Upper lobe of right lung (tissue), 1 donor: ENCODE data around the gene FAM76B. TPM values are rescaled to one million over a fixed set of nuclear protein-coding genes. Genes with fewer than 3 reads are reported as not detected.

Source experiments
- ATAC-seq: fragments of 200-7000 bp; cut with Tn5 transposase; one replicate; pipeline ENCODE4 v1.9.1; 2020; ENCODE audit warnings: mild to moderate bottlenecking, moderate library complexity
- DNase-seq: peaks from one replicate; pipeline ENCODE4 v3.0.0-alpha.2; 2020
- H3K27ac ChIP-seq: fragments of 200-600 bp; one replicate; pipeline ENCODE4 v1.8.0; 2022
- H3K27me3 ChIP-seq: fragments of 200-600 bp; one replicate; pipeline ENCODE4 v1.8.0; 2022; ENCODE audit warnings: mild to moderate bottlenecking
- H3K36me3 ChIP-seq: fragments of 200-600 bp; one replicate; pipeline ENCODE4 v1.8.0; 2022
- H3K4me1 ChIP-seq: fragments of 200-600 bp; one replicate; pipeline ENCODE4 v1.8.0; 2022
- H3K4me3 ChIP-seq: fragments of 200-600 bp; one replicate; pipeline ENCODE4 v1.8.0; 2022; ENCODE audit warnings: mild to moderate bottlenecking
- H3K9me3 ChIP-seq: fragments of 200-600 bp; one replicate; pipeline ENCODE4 v1.8.0; 2022
- CTCF ChIP-seq: fragments of 200-600 bp; IDR thresholded peaks from one replicate; pipeline ENCODE4 v1.8.0; 2022; ENCODE audit warnings: antibody characterized with exemption
- intact Hi-C: fragments of 100-400 bp; cut with DNase I; formaldehyde crosslinking; loops from one replicate; pipeline ENCODE4 v1.11.0; 2022
- total RNA-seq: library from RNA; stranded (reverse); fragmentation: NEBNext Ultra II Directional; extraction: Animal tissue kit (Norgen Biotek cat#: 25700); gene quantifications from one replicate; pipeline ENCODE4 v1.2.1, GENCODE V29; 2021
- donor health status: DM: no; HTN: yes; CAD: no; lungs with severe emphysema.

The FAM76B gene
- total RNA-seq, 1 donor from 2014 or later: 22.5 TPM

GRCh38 chr11:95736809-95737208 lies 52.8 kb downstream of the FAM76B start:
- Histone ChIP-seq H3K36me3 (no peaks in the 10 kb centered on the region), H3K27ac (no peak overlapping the region), H3K4me3 (no peak overlapping the region), H3K9me3 (no peaks in the 10 kb centered on the region), H3K27me3 (no peaks in the 10 kb centered on the region), H3K4me1 (no peaks in the 10 kb centered on the region)
- no peak for DNase-seq
- intact Hi-C loops: no loop called here
- ATAC-seq: no peak
- TF ChIP-seq CTCF: no peak

GRCh38 chr11:95736355-95736754 lies 53.2 kb downstream of the FAM76B start:
- intact Hi-C loops: no loop called here
- H3K4me1 ChIP-seq: no peaks in the 10 kb centered on the region
- no peak for TF ChIP-seq CTCF

GRCh38 chr11:95734009-95734572 lies 55.5 kb downstream of the FAM76B start:
- DNase-seq (no peak), ATAC-seq (no peak)
- H3K36me3 ChIP-seq: no peaks in the 10 kb centered on the region
- H3K4me3 ChIP-seq: no peak overlapping the region
- intact Hi-C loops: no loop called here
- no peaks in the 10 kb centered on the region for H3K4me1 ChIP-seq
- no peak overlapping the region for H3K27ac ChIP-seq
- H3K27me3 ChIP-seq: no peaks in the 10 kb centered on the region
- H3K9me3 ChIP-seq: no peaks in the 10 kb centered on the region
- TF ChIP-seq CTCF: no peak

More at GRCh38 chr11:95736355-95736754, 53.2 kb downstream of the FAM76B start:
- H3K4me3 ChIP-seq: no peak overlapping the region
- H3K27me3 ChIP-seq: no peaks in the 10 kb centered on the region
- no peaks in the 10 kb centered on the region for H3K36me3 ChIP-seq
- H3K9me3 ChIP-seq: no peaks in the 10 kb centered on the region
- ATAC-seq: no peak
- no peak for DNase-seq
- H3K27ac ChIP-seq: no peak overlapping the region

- intact Hi-C loops: no loop called here
- Histone ChIP-seq H3K4me1 (no peaks in the 10 kb centered on the region), H3K9me3 (no peaks in the 10 kb centered on the region), H3K4me3 (no peak overlapping the region), H3K27ac (no peak overlapping the region), H3K36me3 (no peaks in the 10 kb centered on the region), H3K27me3 (no peaks in the 10 kb centered on the region)
- DNase-seq (no peak), ATAC-seq (no peak)
- no peak for TF ChIP-seq CTCF
Measured at GRCh38 chr11:95732930-95733602, 56.5 kb downstream of the FAM76B start.

- no peak for TF ChIP-seq CTCF
- intact Hi-C loops: no loop called here
Measured at GRCh38 chr11:95729462-95729861, 60.1 kb downstream of the FAM76B start.

More at GRCh38 chr11:95729462-95729861, 60.1 kb downstream of the FAM76B start:
- H3K27ac ChIP-seq: no peak overlapping the region
- no peaks in the 10 kb centered on the region for H3K36me3 ChIP-seq
- ATAC-seq (no peak), DNase-seq (no peak)
- no peaks in the 10 kb centered on the region for H3K27me3 ChIP-seq
- H3K9me3 ChIP-seq: no peaks in the 10 kb centered on the region
- H3K4me3 ChIP-seq: no peak overlapping the region
- no peaks in the 10 kb centered on the region for H3K4me1 ChIP-seq
